Epithelial cell of prostate (primary cell): Measurements from ENCODE around the gene CNMD.
"Not testable (repeated sequence)": the region's sequence is repeated elsewhere in the genome, so short reads cannot be mapped to it uniquely, and the experiment has no call there.

ENCODE experiments used
- DNase-seq: peaks from one replicate; pipeline ENCODE4 v3.0.0-alpha.2; 2011; ENCODE audit warnings: low read depth, low spot score
- H3K27ac ChIP-seq: fragments of 450-650 bp; 2 replicates; pipeline ENCODE4 v1.5.1; 2017; ENCODE audit warnings: mild to moderate bottlenecking

CNMD gene

DNA sequence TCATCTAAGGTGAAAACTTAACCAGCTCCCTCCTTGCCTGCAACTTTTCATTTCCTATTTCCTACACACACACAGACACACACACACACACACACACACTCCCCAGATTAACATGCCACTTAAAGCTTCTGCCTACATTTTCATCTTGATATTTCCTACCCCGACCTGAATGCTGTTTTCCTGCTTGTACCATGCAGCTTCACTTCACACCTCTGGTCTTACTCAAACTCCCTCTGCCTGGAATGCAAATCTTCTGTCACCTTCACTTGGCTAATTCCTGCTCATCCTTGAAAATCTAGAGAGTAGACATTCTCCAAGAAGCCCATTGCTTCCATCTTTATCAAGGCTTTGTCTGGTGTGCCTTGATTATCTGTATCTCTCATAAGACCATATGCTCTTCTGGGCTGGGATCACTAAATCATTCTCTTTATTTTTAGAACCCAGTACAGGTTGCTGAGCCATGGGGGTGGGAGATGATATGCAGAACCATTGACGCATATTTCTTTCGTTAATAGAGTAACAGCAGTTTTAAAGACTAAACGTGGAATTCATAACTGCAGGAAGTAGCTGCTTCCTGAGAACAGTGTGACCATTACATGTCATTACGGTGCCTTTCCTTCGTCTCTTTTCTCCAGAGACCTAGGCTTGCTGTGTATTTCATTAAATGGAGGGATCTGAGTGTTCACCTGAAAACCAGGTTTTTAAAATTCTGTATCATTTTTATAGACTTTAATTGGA is 37.7 kb downstream of the CNMD start:
- no peak overlapping the region for H3K27ac ChIP-seq
- DNase-seq, result no peak

DNA sequence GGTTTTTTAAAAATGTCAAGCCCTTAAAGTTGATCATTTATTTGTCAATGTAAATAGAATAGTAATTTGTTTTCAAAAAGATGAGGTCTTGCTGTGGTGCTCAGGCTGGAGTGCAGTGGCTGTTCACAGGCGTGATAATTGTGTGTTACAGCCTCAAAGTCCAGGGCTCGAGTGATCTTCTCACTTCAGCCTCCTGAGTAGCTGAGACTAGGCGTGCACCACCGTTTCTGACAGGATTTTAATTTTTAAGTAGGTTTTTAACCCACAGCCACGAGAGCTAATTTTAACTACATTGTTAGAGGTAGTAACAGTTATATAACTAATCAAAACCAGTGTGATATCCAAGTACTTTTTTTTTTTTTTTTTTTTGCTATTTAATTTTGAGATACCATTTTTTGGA is 43.1 kb downstream of the CNMD start:
- no peak for DNase-seq
- no peak overlapping the region for H3K27ac ChIP-seq

DNA sequence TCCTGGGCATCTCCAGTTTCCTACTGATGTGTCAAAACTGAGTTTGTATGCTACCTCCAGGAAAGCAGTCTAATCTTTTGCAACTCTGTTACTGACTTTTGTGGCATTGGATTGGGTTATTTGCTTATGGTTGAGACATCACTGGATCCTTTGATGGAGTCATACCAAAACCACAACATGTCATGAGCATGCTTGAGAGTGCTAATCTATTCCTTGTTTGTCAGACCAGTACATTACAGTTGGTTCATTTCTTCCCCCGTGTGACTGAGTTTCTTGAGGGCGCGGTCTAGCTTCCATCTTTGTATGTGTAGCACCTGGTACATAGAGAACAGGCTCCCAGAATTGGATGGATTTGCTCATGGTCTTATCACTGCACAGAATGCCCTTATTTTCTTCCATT is 43.8 kb downstream of the CNMD start:
- H3K27ac ChIP-seq, result no peak overlapping the region
- DNase-seq, result peak; percentile 76

DNA sequence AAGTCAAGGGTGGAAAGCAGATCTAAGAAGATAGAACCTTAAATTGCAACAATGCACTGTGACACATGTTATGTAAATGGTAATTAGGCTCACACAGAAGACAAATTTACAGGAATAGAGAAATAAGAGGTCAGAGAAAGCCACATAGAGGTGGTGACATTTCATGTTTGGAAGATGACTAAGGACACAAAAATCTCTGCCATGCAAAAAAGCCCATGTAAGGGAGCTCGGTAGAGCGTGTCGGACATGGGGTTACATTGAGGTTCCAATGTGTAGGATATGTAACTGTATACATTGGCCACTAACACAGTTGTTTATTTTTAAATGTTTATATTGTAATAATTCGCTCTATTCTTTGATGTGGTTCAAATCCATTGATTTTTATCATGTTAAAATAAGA is 53.2 kb downstream of the CNMD start:
- H3K27ac ChIP-seq, result no peak overlapping the region
- no peak for DNase-seq

DNA sequence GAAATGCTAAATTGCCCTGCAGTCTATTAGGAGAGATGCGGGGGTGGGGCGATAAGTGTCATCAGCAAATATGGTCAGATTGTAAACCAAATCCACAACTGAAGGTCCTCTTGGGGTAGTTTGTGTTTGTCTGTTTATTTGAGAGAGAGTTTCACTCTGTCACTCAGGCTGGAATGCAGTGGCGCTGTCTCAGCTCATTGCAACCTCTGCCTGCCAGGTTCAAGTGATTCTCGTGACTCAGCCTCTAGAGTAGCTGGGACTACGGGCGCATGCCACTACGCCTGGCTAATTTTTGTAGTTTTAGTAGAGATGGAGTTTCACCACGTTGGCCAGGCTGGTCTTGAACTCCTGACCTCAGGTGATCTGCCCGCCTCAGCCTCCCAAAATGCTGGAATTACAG is 53.8 kb downstream of the CNMD start:
- H3K27ac ChIP-seq, DNase-seq: not testable (repeated sequence)

- no peak overlapping the region for H3K27ac ChIP-seq
- no peak for DNase-seq
Measured at GRCh38 chr13:52677823-52678222, 61.8 kb downstream of the CNMD start.

DNA sequence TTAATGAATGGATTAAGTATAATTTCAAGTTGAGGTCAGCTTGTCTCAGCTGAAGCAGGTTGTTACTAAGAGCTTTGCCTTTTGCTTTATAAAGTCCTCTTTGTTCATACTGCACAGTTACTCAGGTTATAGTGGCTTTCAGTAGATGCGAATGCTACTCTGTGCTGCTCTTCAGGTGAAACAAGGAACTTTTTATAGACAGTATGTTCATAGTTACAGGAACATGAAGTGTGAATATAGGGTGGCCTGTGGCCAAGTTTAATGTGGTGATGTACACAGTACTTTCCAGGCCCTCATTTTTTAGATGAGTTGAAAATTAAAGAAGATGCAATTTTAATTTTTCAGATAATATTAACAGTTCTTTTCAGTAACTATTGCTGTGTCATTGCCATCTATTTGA is 66.2 kb downstream of the CNMD start:
- DNase-seq, result no peak
- no peak overlapping the region for H3K27ac ChIP-seq

- DNase-seq, result no peak
- H3K27ac ChIP-seq, result no peak overlapping the region
Measured at GRCh38 chr13:52670726-52671125, 68.9 kb downstream of the CNMD start.

DNA sequence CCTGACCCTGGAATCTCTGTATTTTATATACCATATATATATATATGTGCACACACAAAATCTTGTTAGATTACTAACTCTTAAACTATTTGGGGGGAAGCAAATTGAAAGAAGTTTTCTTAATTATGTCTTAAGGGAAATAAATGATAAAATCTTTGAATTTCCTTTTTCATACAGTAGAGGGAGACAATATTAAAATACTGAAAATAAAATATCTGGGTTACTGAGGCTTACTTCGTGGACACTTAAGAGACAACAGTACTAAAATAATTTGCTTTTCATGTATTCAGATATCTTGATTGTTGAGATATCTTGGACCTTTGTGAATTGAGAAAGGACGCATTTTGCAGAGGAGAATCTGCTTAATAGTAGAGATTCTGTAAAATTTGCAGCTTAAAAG is 69.9 kb downstream of the CNMD start:
- DNase-seq, result no peak
- H3K27ac ChIP-seq, result no peak overlapping the region

- DNase-seq, result no peak
- no peak overlapping the region for H3K27ac ChIP-seq
Measured at GRCh38 chr13:52665325-52665724, 74.3 kb downstream of the CNMD start.

DNA sequence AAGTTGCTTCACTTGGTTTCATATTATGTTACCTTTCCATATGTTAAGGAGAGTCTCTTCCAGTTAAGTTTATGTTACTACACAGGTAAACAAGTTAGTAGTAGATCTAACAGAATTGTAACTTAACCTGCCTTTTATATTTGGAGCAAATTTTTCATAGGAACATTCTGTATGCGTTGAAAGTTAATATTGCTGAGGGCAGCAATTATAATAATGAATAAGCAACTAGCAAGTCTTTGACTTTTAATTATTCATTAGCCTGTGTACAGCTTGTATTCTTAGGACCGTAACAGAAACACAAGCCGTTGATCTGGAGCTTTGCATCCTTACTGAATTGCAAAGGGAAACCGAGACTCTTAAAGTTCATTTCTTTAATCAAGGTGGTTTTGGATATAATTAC is 75.3 kb downstream of the CNMD start:
- DNase-seq, result no peak
- H3K27ac ChIP-seq, result no peak overlapping the region

GRCh38 chr13:52659340-52659739 is 80.3 kb downstream of the CNMD start:
- no peak overlapping the region for H3K27ac ChIP-seq
- DNase-seq, result no peak
